HEK293T (cell line): Measurements from ENCODE around the gene IL10.

Experiments used
- ARNT ChIP-seq: fragments of 450-650 bp; IDR thresholded peaks from 2 replicates; pipeline ENCODE4 v1.6.1; 2017; ENCODE audit warnings: mild to moderate bottlenecking
- BHLHE40 ChIP-seq: fragments of 450-650 bp; IDR thresholded peaks from 2 replicates; pipeline ENCODE4 v1.6.1; 2016; ENCODE audit warnings: mild to moderate bottlenecking, moderate library complexity, borderline replicate concordance
- CTBP1 ChIP-seq: fragments of 450-650 bp; IDR thresholded peaks from 2 replicates; pipeline ENCODE4 v1.6.1; 2016; ENCODE audit warnings: borderline replicate concordance
- FOXA1 ChIP-seq: fragments of 450-650 bp; IDR thresholded peaks from 2 replicates; pipeline ENCODE4 v1.6.1; 2016; ENCODE audit warnings: mild to moderate bottlenecking
- LEF1 ChIP-seq: fragments of 450-650 bp; IDR thresholded peaks from 2 replicates; pipeline ENCODE4 v1.6.1; 2017; ENCODE audit warnings: mild to moderate bottlenecking, borderline replicate concordance
- SP1 ChIP-seq: fragments of 450-650 bp; IDR thresholded peaks from 2 replicates; pipeline ENCODE4 v1.6.1; 2017
- SUZ12 ChIP-seq: fragments of 450-650 bp; IDR thresholded peaks from 2 replicates; pipeline ENCODE4 v1.6.1; 2016; ENCODE audit warnings: mild to moderate bottlenecking
- TARDBP ChIP-seq: fragments of 450-650 bp; IDR thresholded peaks from 2 replicates; pipeline ENCODE4 v1.6.1; 2016
- ZNF384 ChIP-seq: fragments of 450-650 bp; IDR thresholded peaks from 2 replicates; pipeline ENCODE4 v1.6.1; 2016

GRCh38 chr1:206738370-206739366 lies 33.6 kb downstream of the IL10 start:
- TF ChIP-seq ARNT (no peak), SUZ12 (no peak), SP1 (no peak), BHLHE40 (no peak), LEF1 (no peak), CTBP1 (no peak), FOXA1 (no peak), ZNF384 (no peak), TARDBP (no peak)
